Vagina (tissue), 2 donors: Measurements from ENCODE around the gene NACC2. TPM values are rescaled to one million over a fixed set of nuclear protein-coding genes. Genes with fewer than 3 reads are reported as not detected.

Experiments used
- DNase-seq, 2 donors: peaks; one replicate each; pipeline ENCODE4 v3.0.0-alpha.2; 2017; ENCODE audit errors: extremely low spot score in 2 of 2
- H3K27ac ChIP-seq: fragments of 200-600 bp; sonication (generic); one replicate; pipeline ENCODE4 v1.5.1; 2019
- H3K27me3 ChIP-seq: fragments of 200-600 bp; sonication (generic); one replicate; pipeline ENCODE4 v1.5.1; 2019
- H3K36me3 ChIP-seq, 2 donors: fragments of 200-600 bp; sonication (generic); one replicate each; pipeline ENCODE4 v1.5.1; 2017 to 2019
- H3K4me1 ChIP-seq: fragments of 200-600 bp; sonication (generic); one replicate; pipeline ENCODE4 v1.5.1; 2019
- H3K4me3 ChIP-seq, 2 donors: fragments of 200-600 bp; sonication (generic); 1 replicate in 1 of 2; 2 replicates in 1 of 2; pipeline ENCODE4 v1.5.1; 2016 to 2019
- H3K9me3 ChIP-seq: fragments of 200-600 bp; sonication (generic); one replicate; pipeline ENCODE4 v1.5.1; 2019
- POLR2A ChIP-seq, 2 donors: fragments of 450-650 bp; IDR thresholded peaks; one replicate each; pipeline ENCODE4 v1.6.1; 2017; ENCODE audit warnings: antibody characterized with exemption in 2 of 2, mild to moderate bottlenecking in 2 of 2, moderate library complexity in 2 of 2
- POLR2AphosphoS5 ChIP-seq, 2 donors: sonication (generic); formaldehyde crosslinking; IDR thresholded peaks; one replicate each; pipeline ENCODE4 v1.9.0; 2017; ENCODE audit warnings: antibody characterized with exemption in 2 of 2, mild to moderate bottlenecking in 2 of 2, low read depth in 1 of 2; ENCODE audit not compliant: insufficient read depth in 1 of 2
- intact Hi-C: fragments of 100-400 bp; cut with DNase I; formaldehyde crosslinking; loops from one replicate; pipeline ENCODE4 v1.15.1; 2023
- total RNA-seq: library from RNA; depleted of rRNA; stranded (reverse); fragments of >200 nt; gene quantifications from one replicate; pipeline ENCODE4 v1.2.3, GENCODE V29; 2016
- TF ChIP-seq, protein P1 (sequence below), 3 experiments: fragments of 450-650 bp in 2 of 3; fragments of 200-600 bp in 1 of 3; sonication (generic) in 1 of 3; IDR thresholded peaks; one replicate each; pipeline ENCODE4 v1.5.1; 2017 to 2019; ENCODE audit warnings: antibody characterized with exemption in 3 of 3, mild to moderate bottlenecking in 2 of 3, moderate library complexity in 2 of 3

NACC2 gene
- total RNA-seq, 1 donor from 2014 or later = 21.1 TPM

DNA sequence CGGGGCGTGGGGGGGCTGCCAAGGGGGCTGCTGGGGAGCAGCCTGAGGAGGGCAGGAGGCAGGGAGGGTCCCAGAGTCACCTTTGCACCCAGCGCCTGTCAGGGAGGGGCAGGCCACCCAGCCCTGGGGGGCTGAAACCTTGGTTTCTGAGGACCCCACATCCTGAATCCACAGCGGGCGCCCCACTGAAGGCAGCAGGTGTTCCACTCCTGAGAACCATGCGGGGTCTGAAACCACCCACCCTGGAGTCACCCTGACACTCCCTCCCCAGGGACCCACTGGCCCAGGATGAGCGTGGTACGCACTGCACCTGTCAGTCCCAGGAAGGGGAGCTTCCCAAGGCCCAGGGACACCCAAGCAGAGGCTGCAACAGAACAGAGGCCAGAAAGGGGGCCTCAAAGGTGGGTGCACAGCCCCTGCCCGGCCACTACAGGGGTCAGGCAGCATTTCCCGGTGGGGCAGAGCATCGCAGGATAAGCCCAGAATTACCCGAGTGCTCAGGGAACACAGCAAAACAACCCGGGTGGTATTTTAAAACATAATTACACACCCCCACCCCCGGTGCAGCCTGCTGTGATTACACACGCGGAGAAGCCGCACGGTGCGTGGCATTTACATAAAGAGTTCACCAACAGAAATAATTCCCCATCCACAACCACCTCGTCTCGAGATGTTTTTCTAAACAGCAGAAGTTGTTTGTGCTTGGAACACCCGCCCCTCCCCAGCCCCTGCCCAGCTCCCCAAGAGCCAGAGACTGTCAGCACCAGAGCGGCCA is 76.6 kb downstream of the NACC2 start:
- intact Hi-C loops = no loop called here
- Histone ChIP-seq H3K4me1 (peaks cover 3% of the 10 kb centered on the region), H3K27ac (no peak overlapping the region), H3K9me3 (no peaks in the 10 kb centered on the region), H3K36me3 (peaks cover 0 to 9% of the 10 kb centered on the region in 2 donors), H3K27me3 (no peaks in the 10 kb centered on the region), H3K4me3 (no peak overlapping the region)
- no peak for DNase-seq
- TF ChIP-seq, protein P1, sequence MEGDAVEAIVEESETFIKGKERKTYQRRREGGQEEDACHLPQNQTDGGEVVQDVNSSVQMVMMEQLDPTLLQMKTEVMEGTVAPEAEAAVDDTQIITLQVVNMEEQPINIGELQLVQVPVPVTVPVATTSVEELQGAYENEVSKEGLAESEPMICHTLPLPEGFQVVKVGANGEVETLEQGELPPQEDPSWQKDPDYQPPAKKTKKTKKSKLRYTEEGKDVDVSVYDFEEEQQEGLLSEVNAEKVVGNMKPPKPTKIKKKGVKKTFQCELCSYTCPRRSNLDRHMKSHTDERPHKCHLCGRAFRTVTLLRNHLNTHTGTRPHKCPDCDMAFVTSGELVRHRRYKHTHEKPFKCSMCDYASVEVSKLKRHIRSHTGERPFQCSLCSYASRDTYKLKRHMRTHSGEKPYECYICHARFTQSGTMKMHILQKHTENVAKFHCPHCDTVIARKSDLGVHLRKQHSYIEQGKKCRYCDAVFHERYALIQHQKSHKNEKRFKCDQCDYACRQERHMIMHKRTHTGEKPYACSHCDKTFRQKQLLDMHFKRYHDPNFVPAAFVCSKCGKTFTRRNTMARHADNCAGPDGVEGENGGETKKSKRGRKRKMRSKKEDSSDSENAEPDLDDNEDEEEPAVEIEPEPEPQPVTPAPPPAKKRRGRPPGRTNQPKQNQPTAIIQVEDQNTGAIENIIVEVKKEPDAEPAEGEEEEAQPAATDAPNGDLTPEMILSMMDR (IDR thresholded peaks at IDR 0.05) = no peak

DNA sequence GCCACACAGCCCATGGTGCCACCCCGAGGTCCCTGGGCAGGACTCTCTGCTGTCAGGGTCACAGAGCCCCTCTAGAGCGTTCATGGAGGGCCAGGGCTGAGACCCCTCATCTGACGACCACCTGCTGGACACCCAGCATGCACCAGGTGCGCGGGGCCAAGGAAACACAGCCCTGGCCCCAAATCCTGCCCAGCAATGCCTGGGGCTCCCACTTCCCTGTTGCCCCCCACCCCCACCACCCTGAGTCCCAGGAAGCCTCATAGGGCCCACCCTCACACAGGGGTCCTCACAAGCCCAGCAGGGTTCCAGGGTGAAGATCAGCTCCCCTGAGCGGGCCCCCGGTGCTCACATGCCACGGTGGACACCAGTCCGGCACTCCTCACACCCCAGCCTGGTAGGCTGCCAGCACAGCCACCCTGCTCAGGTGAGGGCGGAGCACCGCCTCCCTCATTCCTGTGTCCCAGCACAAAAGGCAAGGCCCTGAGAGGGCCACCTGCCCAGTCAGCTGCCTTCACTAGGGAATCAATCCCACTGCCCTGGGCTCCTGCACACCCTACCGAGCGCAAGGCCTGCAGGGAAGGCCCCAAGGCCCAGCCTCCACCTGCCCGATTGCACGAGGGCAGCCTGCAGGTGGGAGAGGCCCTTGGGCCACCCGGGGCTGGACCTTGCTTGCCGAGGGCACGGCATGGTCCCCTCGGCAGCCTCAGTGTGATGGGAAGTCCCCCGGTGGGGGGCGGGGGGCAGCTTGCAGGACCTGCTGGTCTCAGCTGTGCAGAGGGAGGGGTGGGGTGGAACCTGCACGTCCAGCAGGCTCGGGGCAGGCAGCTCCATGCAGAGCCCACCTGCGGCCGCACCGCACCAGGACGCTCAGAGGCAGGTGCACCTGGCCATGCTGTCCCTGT is 77.5 kb downstream of the NACC2 start:
- Histone ChIP-seq H3K36me3 (peaks cover 0 to 17% of the 10 kb centered on the region in 2 donors), H3K27me3 (no peaks in the 10 kb centered on the region), H3K9me3 (no peaks in the 10 kb centered on the region), H3K4me1 (peaks cover 9% of the 10 kb centered on the region), H3K27ac (no peak overlapping the region), H3K4me3 (no peak overlapping the region)
- TF ChIP-seq, protein P1 (IDR thresholded peaks at IDR 0.05) = no peak
- no peak for TF ChIP-seq POLR2AphosphoS5 (IDR thresholded peaks at IDR 0.05; ENCODE audit: insufficient read depth in 1 of 2, low read depth in 1 of 2)
- no peak for TF ChIP-seq POLR2A (IDR thresholded peaks at IDR 0.05)
- intact Hi-C loops = no loop called here
- DNase-seq = no peak

DNA sequence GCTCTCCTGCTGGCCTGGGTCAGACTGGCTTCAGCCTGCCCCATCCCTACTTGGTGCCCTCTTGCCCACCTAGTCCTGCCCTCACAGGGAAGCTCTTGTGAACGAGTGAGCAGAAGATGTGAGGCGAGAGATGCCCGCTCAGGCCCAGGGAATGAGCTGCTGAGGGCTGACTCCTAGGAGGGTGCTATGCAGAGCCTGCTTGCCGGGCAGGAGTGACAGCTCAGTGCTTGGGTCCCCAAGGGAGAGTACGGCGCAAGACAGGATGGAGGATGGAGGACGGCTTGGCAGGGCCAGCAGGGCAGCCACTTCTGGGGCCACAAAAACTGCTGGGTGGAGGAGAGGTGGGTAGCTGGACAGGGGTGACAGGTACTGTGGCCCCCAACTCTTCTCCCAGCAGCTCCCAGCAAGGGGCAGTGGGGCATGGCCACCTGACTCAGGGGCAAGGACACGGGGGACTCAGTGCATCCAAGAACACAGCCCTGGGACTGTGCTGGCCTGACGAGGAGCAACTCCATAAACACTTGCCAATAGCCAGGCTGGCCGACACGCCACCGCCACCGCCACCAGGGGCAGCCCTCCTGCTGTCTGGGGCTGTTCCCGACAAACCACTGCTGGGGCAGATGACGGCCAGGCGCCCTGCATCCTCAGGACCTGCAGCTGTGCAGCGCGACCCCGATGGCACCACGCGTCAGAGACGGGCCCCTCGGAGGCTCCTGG is 78.4 kb downstream of the NACC2 start:
- DNase-seq = no peak
- peaks cover 17% of the 10 kb centered on the region for H3K4me1 ChIP-seq
- no peaks in the 10 kb centered on the region for H3K27me3 ChIP-seq
- peaks cover 0 to 17% of the 10 kb centered on the region in 2 donors for H3K36me3 ChIP-seq
- H3K9me3 ChIP-seq = no peaks in the 10 kb centered on the region
- no peak overlapping the region for H3K27ac ChIP-seq
- TF ChIP-seq POLR2A (IDR thresholded peaks at IDR 0.05) (no peak), POLR2AphosphoS5 (IDR thresholded peaks at IDR 0.05; ENCODE audit: insufficient read depth in 1 of 2, low read depth in 1 of 2) (no peak)
- TF ChIP-seq, protein P1 (IDR thresholded peaks at IDR 0.05) = no peak
- H3K4me3 ChIP-seq = no peak overlapping the region
- intact Hi-C loops = no loop called here

DNA sequence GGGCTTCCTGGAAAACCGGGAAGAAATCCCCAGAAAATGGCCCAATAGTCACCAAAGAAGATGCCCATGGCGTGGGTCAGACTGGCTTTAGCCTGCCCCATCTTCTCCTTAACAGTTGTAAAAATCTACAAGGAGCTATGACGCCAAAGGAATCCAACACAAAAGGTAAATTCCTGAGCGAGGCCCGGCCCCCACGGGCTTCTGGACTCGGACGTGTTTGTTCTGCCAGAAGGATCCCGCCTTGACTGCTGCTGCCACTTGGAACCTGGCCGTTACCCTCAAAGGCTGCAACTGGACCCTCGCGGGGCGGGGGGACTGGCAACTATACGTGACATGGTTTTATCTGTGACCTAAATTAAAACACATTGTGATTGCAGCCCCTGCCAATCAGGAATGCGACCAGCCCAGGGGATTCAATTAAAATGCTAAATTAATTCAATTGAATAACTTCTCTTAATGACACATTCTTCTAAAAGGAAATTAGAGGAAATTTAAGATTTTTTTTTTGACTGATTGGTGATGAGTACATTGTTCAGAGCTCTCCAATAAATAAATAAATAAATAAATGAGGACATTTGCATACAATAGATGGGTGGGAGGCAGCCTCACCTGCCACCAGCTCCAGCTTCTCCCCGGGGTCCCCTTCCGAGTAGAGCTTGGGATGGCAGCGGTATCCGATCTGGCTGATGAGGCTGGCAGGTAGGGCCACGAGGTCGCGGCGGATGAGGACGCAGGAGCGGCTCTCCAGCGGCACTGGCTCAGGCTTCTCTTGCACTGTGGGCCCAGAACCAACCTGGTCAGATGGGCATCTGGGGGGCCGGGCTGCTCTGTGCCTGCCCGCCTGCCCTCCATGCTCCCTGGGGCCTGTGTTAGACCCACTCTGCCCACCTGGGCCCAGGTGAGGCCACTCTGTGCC is 79.2 kb downstream of the NACC2 start:
- DNase-seq = no peak
- TF ChIP-seq POLR2A (IDR thresholded peaks at IDR 0.05) = no peak
- TF ChIP-seq, protein P1 (IDR thresholded peaks at IDR 0.05) = no peak
- no peak for TF ChIP-seq POLR2AphosphoS5 (IDR thresholded peaks at IDR 0.05; ENCODE audit: insufficient read depth in 1 of 2, low read depth in 1 of 2)
- no peak overlapping the region for H3K27ac ChIP-seq
- peaks cover 21% of the 10 kb centered on the region for H3K4me1 ChIP-seq
- no peaks in the 10 kb centered on the region for H3K27me3 ChIP-seq
- no peaks in the 10 kb centered on the region for H3K9me3 ChIP-seq
- intact Hi-C loops = no loop called here
- H3K4me3 ChIP-seq = no peak overlapping the region
- peaks cover 0 to 22% of the 10 kb centered on the region in 2 donors for H3K36me3 ChIP-seq
